ENCODE data around the gene PFDN1.

DNA sequence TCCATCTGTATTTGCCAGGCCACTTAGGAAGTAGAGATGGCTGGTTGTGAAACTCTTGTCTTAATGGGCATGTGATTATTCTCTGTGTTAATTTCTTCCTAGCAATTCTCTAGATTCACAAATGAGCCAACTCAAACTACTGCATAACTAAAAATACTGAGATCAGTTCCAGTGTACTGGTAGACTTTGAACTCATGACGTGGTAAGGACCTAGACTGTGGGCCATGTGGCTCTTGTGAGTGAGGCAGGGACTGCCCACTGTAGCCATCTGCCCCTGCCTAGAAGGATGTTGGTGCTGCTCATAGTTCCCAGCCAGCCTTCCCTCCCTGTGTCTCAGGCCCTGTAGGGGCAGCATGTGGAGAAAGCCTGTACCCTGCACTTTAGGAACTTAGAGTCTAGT lies 80.5 kb downstream of the PFDN1 start:
- TF ChIP-seq, protein P1, sequence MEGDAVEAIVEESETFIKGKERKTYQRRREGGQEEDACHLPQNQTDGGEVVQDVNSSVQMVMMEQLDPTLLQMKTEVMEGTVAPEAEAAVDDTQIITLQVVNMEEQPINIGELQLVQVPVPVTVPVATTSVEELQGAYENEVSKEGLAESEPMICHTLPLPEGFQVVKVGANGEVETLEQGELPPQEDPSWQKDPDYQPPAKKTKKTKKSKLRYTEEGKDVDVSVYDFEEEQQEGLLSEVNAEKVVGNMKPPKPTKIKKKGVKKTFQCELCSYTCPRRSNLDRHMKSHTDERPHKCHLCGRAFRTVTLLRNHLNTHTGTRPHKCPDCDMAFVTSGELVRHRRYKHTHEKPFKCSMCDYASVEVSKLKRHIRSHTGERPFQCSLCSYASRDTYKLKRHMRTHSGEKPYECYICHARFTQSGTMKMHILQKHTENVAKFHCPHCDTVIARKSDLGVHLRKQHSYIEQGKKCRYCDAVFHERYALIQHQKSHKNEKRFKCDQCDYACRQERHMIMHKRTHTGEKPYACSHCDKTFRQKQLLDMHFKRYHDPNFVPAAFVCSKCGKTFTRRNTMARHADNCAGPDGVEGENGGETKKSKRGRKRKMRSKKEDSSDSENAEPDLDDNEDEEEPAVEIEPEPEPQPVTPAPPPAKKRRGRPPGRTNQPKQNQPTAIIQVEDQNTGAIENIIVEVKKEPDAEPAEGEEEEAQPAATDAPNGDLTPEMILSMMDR (IDR thresholded peaks at IDR 0.05) = no peak
- no peak for TF ChIP-seq EP300 (IDR thresholded peaks at IDR 0.05)

Data from suprapubic skin (tissue), 3 donors.